Kidney (tissue), 14 donors: Measurements from ENCODE around the gene ZMYM2. TPM values are rescaled to one million over a fixed set of nuclear protein-coding genes. Genes with fewer than 3 reads are reported as not detected.

ENCODE experiments used
- DNase-seq, 5 donors: peaks; one replicate each; pipeline ENCODE4 v3.0.0-alpha.2; 2013 to 2020
- FAIRE-seq: peaks from 2 replicates; lab custom pipeline; 2012; peaks lifted over from hg19 to GRCh38; lab: Jason Lieb, UNC
- H3K27ac ChIP-seq, 2 donors: one replicate each; pipeline ENCODE4 v1.7.0; 2013; ENCODE audit warnings: low read depth in 2 of 2, low read length in 2 of 2, inconsistent platforms in 1 of 2
- H3K27me3 ChIP-seq: one replicate; pipeline ENCODE4 v1.7.1; 2013; ENCODE audit warnings: low read length, inconsistent platforms; ENCODE audit not compliant: control insufficient read depth, insufficient read depth
- H3K36me3 ChIP-seq, 3 donors: one replicate each; pipeline versions ENCODE4 v1.7.0 to v1.7.1; 2013; ENCODE audit warnings: low read length in 3 of 3, control low read depth in 1 of 3, inconsistent platforms in 1 of 3; ENCODE audit not compliant: insufficient read depth in 3 of 3, control insufficient read depth in 2 of 3
- H3K4me1 ChIP-seq, 3 donors: one replicate each; pipeline versions ENCODE4 v1.7.0 to v1.7.1; 2013; ENCODE audit warnings: low read length in 3 of 3, inconsistent platforms in 1 of 3, low read depth in 1 of 3; ENCODE audit not compliant: control insufficient read depth in 2 of 3, insufficient read depth in 2 of 3
- H3K4me3 ChIP-seq, 3 donors: one replicate each; pipeline versions ENCODE4 v1.7.0 to v1.8.1; 2013; ENCODE audit warnings: low read length in 3 of 3, control low read depth in 1 of 3, inconsistent platforms in 1 of 3
- H3K9ac ChIP-seq, 3 donors: one replicate each; pipeline versions ENCODE4 v1.7.0 to v1.7.1; 2013; ENCODE audit warnings: low read length in 3 of 3, control low read depth in 1 of 3, inconsistent platforms in 1 of 3
- H3K9me3 ChIP-seq, 3 donors: one replicate each; pipeline versions ENCODE4 v1.7.0 to v1.7.1; 2013; ENCODE audit warnings: low read length in 3 of 3, control low read depth in 1 of 3, inconsistent platforms in 1 of 3; ENCODE audit not compliant: control insufficient read depth in 2 of 3, insufficient read depth in 1 of 3
- intact Hi-C: fragments of 100-400 bp; cut with DNase I; formaldehyde crosslinking; loops from one replicate; pipeline ENCODE4 v1.11.1; 2022
- polyA plus RNA-seq: library from polyadenylated mRNA; stranded (reverse); fragments of 350-450 nt; fragmentation: Illumina TruSeq; extraction: RNeasy Lipid Tissue Mini Kit (QIAGEN cat#74804); gene quantifications from one replicate; pipeline ENCODE4 v1.2.3, GENCODE V29; 2014; ENCODE audit warnings: low read depth, low replicate concordance; ENCODE audit not compliant: insufficient read depth
- total RNA-seq: library from RNA; stranded (reverse); fragmentation: NEBNext Ultra II Directional; extraction: Animal tissue kit (Norgen Biotek cat#: 25700); gene quantifications from one replicate; pipeline ENCODE4 v1.2.1, GENCODE V29; 2021
- TF ChIP-seq, protein P1 (sequence below): IDR thresholded peaks from 3 replicates; pipeline ENCODE4 v1.5.1; 2012; ENCODE audit warnings: mild to moderate bottlenecking, moderate library complexity, borderline replicate concordance; ENCODE audit not compliant: insufficient read depth; ENCODE audit errors: extremely low read depth
- donor health status: control.
- donor health status: control.
- donor health status: control.
- donor health status: control.
- donor health status: control.
- donor health status: DM: yes; HTN: yes; CAD: no.
- donor health status: Normal renal cell carcinoma (clear cell type).

ZMYM2 gene
- total and polyA plus RNA-seq, 2 donors from 2014 or later: 22.7 to 81.3 TPM

DNA sequence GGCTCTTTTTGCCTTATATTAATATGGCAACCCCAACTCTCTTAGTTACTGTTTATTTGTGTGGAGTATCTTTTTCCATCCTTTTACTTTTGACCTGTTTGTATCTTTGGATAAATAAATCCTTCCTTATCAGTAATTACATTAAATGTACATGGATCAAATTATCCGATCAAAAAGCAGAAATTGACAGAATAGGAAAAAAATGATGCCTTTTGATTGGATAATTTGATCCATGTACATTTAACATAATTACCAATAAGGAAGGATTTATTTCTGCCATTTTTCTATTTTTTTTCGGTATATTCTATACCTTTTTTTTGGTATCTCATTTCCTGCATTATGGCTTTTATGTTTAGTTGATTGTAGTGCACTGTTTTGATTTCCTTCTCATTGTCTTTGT lies 57.2 kb downstream of the ZMYM2 start:
- Histone ChIP-seq H3K4me1 (no peaks in the 10 kb centered on the region), H3K4me3 (no peak overlapping the region), H3K9me3 (peaks cover 2 to 18% (median 7%) of the 10 kb centered on the region in 3 donors), H3K27ac (no peak overlapping the region), H3K9ac (no peak overlapping the region), H3K27me3 (no peaks in the 10 kb centered on the region), H3K36me3 (peaks cover 2 to 12% (median 3%) of the 10 kb centered on the region in 3 donors)
- TF ChIP-seq, protein P1, sequence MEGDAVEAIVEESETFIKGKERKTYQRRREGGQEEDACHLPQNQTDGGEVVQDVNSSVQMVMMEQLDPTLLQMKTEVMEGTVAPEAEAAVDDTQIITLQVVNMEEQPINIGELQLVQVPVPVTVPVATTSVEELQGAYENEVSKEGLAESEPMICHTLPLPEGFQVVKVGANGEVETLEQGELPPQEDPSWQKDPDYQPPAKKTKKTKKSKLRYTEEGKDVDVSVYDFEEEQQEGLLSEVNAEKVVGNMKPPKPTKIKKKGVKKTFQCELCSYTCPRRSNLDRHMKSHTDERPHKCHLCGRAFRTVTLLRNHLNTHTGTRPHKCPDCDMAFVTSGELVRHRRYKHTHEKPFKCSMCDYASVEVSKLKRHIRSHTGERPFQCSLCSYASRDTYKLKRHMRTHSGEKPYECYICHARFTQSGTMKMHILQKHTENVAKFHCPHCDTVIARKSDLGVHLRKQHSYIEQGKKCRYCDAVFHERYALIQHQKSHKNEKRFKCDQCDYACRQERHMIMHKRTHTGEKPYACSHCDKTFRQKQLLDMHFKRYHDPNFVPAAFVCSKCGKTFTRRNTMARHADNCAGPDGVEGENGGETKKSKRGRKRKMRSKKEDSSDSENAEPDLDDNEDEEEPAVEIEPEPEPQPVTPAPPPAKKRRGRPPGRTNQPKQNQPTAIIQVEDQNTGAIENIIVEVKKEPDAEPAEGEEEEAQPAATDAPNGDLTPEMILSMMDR: no peak
- FAIRE-seq (no peak), DNase-seq (no peak)
- intact Hi-C loops: no loop called here

DNA sequence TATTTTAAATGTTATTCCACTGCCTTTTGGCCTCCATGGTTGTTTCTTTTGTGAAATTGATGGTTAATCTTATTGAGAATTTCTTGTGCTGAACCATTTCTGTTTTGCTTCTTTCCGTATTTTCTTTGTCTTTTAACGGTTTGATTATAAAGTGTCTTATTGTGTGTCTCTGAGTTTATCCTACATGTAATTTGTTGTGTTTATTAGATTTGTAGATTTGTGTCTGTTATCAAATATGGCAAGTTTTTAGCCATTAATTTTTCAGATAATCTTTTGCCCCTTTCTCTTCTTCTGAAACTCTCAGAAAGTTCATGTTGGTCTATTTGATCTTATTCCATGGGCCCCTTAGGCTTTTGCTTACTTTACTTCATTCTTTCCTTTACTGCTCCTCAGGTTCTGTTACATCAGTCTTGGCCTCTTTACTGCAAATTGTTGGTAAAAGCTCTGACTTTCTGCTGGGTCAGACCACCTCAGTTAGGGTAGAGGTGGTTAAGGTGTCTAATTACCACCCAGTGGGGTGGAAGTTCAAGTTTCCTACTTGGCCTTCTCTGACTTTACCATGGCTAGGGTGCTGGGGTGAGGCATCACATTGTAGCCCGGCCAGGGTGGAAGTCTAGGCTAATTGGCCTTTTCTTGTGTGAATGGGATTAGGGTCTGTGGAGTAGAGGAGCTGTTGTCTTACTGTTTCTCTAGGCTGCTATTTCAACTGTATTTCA lies 58.3 kb downstream of the ZMYM2 start:
- no peak overlapping the region for H3K9ac ChIP-seq
- peaks cover 2 to 18% (median 7%) of the 10 kb centered on the region in 3 donors for H3K9me3 ChIP-seq
- intact Hi-C loops: no loop called here
- DNase-seq (no peak), FAIRE-seq (no peak)
- H3K27ac ChIP-seq: no peak overlapping the region
- H3K36me3 ChIP-seq: peaks cover 2 to 12% (median 3%) of the 10 kb centered on the region in 3 donors
- H3K4me3 ChIP-seq: no peak overlapping the region
- TF ChIP-seq, protein P1: no peak
- H3K27me3 ChIP-seq: no peaks in the 10 kb centered on the region
- no peaks in the 10 kb centered on the region for H3K4me1 ChIP-seq

DNA sequence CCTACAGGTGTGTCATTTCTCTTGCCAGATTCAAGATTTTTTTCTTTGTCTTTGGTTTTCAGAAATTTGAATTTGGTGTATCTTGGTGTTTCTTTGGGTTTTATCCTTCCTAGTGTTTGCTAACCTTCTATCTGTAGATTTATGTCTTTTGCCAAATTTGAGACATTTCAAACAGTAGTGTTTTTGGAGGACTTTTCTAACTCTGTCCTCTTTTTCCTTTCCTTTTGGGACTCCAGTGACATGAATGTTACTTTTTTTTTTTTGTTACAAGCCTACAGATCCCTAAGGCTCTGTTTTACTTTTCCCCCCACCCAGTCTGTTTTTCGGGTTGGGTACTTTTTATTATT lies 58.8 kb downstream of the ZMYM2 start:
- peaks cover 2 to 12% (median 3%) of the 10 kb centered on the region in 3 donors for H3K36me3 ChIP-seq
- intact Hi-C loops: no loop called here
- TF ChIP-seq, protein P1: no peak
- no peak overlapping the region for H3K27ac ChIP-seq
- H3K4me3 ChIP-seq: no peak overlapping the region
- DNase-seq (no peak), FAIRE-seq (no peak)
- no peak overlapping the region for H3K9ac ChIP-seq
- peaks cover 2 to 18% (median 7%) of the 10 kb centered on the region in 3 donors for H3K9me3 ChIP-seq
- no peaks in the 10 kb centered on the region for H3K27me3 ChIP-seq
- H3K4me1 ChIP-seq: no peaks in the 10 kb centered on the region
